Heart left ventricle (tissue), 13 donors: ENCODE measurements around the gene NEURL4.

Experiments used
- POLR2A ChIP-seq, 2 donors: fragments of 450-650 bp; IDR thresholded peaks; one replicate each; pipeline ENCODE4 v1.6.1; 2017; ENCODE audit warnings: antibody characterized with exemption in 2 of 2, mild to moderate bottlenecking in 2 of 2, moderate library complexity in 2 of 2
- TF ChIP-seq, protein P1 (sequence below), 12 donors: fragments of 200-600 bp; sonication (generic) in 4 of 12; IDR thresholded peaks; one replicate each; pipeline versions ENCODE4 v1.5.0 to v1.8.0; 2018 to 2022; ENCODE audit warnings: antibody characterized with exemption in 12 of 12, mild to moderate bottlenecking in 5 of 12
- donor health status: ischemic (EF 13 %, LVEDD 7.1; RV severe dilation, severe dysfunction).
- donor health status: DM: no; HTN: yes; CAD: no.
- donor health status: DM: no; HTN: no; CAD: no.
- donor health status: ischemic (EF 25% LVEDD 6.9; RV normal size, moderate dysfunction).
- donor health status: ischemic (EF 25% LVEDD 5.7; RV mildly dilated, moderate dysfunction).
- donor health status: ischemic (EF 35%, LVEDD 5.7; RV mildly dilated, moderate dysfunction).
- donor health status: nonischemic (EF 11% LVEDD 7.7; RV severe dilation, severe dysfunction).
- donor health status: DM: yes; HTN: yes; CAD: no.
- donor health status: PGD.
- donor health status: ischemic (EF 29% LVEDD 5.4; RV normal size, mild dysfunction).
- donor health status: nonischemic (EF 23%, LVEDD 6.1; RV moderate dilation, normal function).

DNA sequence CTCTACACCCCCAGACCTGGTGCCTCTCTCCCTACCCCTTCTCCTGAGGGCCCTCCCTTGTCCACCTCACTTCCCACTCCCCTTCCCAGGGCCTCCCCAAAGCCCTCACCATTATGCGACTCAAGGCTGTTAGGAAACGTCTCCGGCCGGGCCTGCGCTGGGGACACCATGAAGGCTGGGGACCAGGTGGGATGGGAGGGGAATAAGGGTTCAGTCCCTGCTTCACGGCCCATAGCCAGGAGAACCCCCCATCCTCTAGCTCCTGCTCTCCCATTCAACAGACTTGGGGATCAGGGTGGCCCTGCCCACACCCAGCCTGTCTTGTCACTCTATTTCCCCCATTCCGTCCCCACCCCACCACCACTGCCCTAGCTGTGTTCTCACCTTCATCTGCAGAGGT is 2.1 kb downstream of the NEURL4 start:
- TF ChIP-seq, protein P1, sequence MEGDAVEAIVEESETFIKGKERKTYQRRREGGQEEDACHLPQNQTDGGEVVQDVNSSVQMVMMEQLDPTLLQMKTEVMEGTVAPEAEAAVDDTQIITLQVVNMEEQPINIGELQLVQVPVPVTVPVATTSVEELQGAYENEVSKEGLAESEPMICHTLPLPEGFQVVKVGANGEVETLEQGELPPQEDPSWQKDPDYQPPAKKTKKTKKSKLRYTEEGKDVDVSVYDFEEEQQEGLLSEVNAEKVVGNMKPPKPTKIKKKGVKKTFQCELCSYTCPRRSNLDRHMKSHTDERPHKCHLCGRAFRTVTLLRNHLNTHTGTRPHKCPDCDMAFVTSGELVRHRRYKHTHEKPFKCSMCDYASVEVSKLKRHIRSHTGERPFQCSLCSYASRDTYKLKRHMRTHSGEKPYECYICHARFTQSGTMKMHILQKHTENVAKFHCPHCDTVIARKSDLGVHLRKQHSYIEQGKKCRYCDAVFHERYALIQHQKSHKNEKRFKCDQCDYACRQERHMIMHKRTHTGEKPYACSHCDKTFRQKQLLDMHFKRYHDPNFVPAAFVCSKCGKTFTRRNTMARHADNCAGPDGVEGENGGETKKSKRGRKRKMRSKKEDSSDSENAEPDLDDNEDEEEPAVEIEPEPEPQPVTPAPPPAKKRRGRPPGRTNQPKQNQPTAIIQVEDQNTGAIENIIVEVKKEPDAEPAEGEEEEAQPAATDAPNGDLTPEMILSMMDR (IDR thresholded peaks at IDR 0.05): no peak
- TF ChIP-seq POLR2A (IDR thresholded peaks at IDR 0.05): no peak
